HG03469 (cell line): ENCODE results near the gene TRIO.

Source experiments
- ATAC-seq: cut with Tn5 transposase; IDR thresholded peaks from one replicate; pipeline ENCODE4 v1.9.1; 2021; ENCODE audit warnings: mild to moderate bottlenecking, moderate library complexity, moderate number of reproducible peaks; ENCODE audit not compliant: unreplicated experiment

TRIO gene

DNA sequence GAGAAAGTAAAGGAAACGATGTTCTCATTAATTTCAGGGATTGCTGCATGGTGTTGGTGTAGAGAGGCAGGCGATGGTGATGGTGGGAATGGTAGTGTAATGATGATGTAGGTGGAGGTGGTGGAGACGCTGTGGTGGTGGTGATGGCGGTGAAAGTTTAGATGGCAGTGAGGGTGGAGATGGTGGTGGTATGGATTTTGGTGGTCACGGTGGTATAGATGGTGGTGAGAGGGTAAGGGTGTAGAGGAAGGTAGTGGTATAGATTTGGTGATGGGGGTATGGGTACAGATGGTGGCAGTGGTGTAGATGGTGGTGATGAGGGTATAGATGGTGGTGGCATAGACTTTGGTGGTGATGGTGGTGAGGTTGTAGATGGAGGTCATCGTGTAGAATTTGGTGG lies 259.3 kb downstream of the TRIO start:
- ATAC-seq, result no peak

DNA sequence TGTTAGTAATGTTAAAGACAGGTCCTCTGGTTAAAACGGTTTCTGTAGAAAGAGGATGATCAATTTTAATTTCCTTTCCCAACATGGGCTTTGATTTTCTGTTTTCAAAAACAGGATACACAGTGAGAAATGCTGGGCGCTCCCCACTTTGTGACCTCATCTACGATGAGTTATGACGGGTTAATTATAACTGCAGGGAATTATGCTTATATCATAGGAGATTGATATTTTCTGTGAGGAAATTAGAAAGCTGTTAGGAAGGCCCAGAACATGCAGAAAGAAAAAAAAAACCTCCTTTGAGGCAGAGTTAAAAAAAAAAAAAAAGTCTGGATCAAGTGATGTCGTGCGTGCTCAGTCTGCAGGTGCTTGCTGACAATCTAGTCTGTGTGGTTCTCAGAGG lies 261.6 kb downstream of the TRIO start:
- ATAC-seq, result no peak

DNA sequence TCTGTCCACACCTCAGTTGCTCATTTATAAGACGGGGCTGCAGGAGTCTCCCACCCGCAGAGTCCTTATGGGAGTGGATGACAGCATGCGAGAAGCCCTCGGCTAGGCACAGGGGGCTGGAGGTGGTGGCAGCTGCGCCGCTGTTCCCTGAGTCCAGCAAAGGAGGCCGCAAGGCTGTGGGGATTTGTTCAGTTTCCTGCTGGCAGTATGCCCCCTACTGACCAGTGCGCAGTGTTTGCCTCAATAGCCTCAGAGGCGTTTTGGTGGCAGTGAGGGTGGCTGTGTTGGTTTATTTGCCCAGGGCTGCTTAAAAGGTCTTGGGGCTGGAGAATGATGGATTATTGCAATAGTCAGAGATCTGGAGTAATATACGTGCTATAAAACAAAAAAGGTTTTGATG lies 262.1 kb downstream of the TRIO start:
- no peak for ATAC-seq

DNA sequence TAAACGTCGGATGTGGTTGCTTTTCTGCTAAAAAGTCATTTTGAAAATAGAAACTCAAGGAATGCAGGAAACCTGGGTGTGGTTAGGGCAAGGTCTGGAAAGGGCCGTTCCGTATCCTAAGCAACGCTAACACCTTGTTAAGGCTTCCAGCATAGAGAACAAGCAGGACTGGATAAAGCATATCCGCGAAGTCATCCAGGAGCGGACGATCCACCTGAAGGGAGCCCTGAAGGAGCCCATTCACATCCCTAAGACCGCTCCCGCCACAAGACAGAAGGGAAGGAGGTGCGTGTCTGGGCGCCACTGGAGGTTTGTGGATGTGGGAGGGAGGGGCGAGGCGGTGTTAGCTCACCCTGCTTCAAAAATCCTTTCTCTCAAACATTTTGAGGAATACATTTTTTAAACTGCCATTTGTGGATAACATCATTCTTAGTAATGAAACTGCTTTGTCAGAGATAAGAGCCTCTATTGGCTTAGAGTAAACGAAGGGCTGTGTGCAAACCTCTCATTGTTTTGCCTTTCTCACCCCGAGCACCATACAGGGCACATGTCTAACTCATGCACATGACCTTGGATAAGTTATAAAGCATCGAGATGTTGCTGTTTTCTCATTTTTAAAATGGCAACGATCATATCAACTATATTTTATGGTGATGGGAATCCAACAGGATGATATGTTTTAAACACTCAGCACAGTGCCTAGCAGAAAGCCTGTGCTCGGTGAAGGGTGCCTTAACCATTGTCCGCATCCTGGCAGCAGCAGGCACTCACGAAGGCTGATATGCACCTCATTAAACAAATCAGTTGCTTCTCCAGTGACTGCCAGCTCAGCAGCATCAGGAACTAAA lies 262.8 kb downstream of the TRIO start:
- ATAC-seq, result no peak

DNA sequence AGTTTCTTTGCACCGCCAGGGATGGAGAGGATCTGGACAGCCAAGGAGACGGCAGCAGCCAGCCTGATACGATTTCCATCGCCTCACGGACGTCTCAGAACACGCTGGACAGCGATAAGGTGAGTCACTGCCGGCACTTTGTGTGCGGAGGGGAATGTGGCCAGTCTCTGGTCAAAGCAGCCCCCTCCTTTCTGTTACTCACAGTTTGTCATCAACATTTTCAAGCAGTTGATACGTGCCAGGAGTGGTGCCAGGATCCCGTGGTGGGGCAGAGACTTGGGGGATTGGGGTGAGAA lies 263.4 kb downstream of the TRIO start:
- ATAC-seq, result no peak

DNA sequence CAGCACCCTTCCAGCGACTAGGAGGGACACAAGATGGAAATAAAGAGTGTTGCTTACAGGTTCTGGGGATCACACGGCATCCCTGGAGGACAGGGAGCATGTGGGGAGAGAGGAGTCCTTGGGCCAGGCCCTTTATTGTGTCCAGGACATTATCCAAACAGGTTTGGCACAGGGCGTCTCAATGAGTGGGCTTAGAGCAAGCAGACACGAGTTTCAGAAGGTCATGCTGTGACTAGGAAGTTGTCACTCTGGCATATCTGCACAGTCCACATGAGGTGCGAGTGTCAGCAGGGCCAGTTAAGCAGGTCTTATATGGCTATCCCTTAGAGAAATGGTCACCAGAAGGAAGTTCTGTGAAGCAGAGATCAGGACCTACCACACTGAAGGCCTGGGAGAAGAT lies 263.9 kb downstream of the TRIO start:
- ATAC-seq, result no peak

DNA sequence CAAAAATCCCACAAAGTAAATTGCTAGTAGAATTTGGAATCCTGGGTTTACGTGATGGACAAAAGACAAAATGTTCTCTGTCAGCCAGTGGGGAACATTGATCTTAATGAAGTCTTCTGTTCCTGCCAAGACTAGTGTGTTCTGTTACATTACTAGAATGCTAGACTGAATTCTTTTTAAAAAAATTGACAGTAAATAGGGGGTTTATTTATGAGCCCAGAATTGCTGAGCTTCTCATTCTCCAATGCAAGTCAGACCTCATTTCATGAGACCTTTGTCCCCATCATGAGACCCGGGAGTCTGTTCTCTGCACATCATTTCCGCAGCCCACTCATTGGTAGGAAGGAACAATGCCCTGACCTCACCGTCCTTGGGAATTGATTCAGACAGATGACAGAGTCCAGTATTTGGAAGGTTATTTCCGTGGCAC lies 264.6 kb downstream of the TRIO start:
- no peak for ATAC-seq

DNA sequence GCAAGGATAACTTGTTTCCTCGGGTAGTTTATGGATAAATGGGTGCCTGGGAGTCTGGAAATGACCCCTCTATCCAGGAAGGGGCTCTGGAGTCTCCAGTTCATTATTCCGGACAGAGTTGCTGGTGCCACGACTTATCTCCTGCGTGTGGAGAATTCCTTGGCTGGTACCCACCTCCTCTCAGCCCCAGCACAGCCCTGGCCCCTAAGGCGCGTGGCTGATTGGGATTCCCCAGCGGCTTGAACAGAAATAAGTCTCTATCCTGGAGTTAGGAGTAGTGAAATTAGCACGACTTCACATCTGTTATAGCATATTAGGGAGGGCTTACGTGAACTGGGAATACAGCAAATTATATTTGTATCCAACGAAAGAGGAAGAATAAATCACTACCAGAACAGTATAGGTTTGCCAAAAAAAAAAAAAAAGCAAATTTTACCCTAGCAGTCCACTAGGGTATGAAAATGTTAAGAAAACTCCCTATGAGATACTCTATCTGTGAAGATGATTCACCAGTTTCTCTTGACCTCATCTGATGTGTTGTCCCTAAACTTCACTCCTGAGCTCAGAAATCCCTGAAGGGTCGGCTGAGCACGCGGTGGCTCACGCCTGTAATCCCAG lies 265.9 kb downstream of the TRIO start:
- no peak for ATAC-seq

DNA sequence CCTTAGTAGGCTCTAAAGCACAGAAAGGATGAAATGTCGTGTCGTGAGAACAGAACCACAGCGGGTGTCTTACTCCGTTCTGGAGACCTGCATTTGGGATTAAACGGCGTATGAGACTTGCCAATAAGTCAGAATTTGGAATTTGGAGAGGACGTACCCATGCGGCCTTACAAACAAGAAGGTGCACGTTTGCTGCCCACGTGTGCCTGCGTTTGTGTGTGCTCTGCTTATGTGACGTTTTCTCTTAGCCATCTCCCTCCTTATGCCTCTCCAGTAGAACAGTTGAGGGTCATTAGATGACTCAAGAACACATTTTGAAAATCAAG lies 266.9 kb downstream of the TRIO start:
- ATAC-seq, result no peak

DNA sequence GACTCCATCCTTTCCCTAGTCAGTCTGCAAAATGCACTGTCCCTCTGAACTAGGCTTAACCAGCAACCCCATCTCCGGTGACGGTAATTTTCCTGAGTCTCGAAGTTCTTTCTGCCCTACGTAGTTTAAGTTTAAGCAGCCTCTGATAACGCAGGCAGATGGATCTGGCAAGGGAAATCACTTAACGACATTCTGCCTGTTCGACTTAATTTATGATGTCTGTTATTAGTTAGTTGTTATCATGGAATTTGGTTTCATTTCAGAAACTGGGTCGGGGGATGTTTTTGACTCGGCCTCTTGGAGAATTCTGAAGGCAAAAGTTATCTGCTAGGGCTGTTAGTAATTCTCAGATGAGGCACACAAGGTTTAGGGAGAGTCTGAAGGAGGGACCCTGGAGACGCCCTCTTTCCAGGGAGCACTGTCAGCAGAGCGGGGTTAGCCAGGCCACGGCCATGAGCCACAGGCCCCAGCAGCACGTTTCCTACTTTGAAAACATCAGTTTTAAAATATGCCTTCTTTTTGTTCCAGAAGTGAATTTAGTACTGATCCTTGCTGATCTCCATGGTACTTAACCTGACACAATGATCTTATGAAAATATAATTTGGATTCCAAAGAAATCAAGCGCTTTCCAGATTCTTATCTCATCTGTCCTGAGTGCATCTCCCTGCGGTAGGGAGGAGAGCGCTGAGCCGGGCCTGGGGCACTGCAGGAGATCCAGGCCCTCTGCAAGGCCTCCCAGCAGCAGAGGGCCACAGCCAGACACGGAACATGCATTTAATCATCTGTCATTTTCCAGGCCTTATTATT lies 267.5 kb downstream of the TRIO start:
- ATAC-seq, result no peak

DNA sequence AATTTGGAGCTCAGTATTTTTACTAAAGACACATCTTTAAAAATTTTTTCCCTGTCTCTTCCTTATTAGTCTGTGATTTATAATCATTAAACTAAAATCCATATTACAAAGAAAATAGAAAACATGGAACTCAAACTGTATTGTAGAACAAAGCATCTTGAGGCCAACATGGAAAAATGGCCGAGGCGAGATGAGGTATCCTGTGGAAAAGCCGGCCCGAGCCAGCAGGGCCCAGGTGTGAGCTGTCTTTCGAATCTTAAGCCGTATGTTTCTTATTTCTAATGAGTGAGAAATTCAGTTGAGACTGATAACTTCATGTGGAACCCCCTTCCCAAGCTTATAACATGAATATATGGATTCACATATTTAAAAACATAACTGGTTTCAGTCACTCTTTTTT lies 268.1 kb downstream of the TRIO start:
- no peak for ATAC-seq

DNA sequence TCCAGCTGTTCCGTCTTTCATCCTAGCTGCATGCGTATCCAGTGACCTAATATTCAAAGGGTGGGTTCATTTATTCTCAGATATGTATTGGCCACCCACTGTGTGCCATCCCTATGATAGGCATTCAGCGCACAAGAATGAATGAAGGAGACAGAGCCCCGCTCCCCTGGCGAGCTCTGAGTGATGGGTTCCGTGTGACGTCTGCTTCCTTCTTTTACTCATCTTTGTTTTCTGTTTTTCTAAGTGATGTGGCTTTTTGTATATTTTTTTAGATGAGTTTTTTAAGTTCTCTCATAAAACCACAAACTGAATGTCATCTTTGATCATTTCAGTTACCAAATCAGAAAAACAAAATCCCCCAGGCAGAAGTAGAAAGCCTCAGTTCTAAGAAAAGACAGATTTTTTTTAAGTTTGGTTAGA lies 270.2 kb downstream of the TRIO start:
- ATAC-seq, result no peak

DNA sequence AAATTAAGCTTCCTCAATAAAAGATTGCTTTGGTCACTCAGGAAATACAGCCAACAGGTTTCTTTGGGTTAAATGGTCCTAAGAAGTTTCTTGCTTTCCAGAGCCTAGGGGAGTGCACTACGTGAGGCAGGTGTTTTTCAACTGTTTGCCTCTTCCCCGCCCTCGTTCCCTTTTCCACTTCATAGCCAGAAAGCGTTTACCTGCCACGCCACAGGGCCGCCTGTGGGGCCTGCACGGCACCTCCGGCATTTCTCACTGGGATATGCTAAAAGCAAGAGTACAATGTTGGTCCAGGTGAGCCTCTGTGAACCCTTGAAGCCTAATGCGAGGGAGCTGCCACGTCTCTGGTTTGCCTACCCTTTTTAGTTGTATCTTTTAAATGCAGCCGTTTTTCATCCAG lies 270.9 kb downstream of the TRIO start:
- no peak for ATAC-seq

DNA sequence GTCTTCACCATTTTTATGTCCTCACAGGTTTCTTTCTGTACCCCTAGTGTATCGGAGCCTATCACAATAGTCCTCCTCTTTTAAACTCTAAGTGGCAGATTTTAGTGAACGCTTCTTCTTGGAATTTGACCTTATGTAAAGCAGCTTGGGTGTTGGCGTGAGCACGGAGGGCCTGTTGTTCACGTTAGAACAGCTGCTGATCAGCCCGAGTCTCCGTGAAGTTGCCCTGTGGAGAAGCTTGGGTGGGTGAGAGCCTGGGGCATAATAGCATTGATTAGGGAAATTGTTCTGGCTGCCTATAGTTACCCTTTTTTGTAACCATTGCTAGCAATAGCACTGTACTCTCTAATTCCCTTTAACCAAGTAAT lies 271.5 kb downstream of the TRIO start:
- no peak for ATAC-seq

DNA sequence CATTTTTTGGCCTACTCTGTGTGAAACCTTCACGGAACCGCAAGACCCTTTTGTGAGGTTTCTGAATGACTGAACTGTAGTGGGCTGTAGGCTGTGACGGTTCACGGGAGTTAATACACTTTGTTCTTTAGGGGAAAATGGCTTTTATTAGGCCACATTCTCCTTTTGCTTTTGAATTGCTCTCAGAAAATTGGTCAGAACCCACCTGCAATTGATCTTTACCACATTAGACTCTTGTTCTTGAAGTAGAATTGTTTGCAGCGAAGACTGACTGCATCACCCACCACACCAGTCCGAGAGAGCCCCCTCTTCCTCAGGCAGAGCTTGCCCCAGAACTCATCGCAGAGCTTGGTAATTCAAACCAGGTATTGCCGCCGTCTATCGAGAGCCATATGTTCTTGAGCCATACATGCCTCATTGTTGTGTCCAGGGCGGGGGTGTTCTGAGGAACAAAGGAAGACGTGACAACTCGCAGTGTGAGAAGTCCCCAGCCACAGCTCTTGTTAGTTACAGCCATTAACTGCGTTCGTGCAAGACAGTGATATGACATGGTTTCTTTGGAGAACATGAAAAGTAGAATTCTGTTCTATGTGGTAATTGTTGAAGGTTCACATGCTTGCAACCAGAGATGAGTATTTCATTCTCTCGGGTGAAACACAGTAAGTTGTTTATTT lies 272.0 kb downstream of the TRIO start:
- no peak for ATAC-seq

DNA sequence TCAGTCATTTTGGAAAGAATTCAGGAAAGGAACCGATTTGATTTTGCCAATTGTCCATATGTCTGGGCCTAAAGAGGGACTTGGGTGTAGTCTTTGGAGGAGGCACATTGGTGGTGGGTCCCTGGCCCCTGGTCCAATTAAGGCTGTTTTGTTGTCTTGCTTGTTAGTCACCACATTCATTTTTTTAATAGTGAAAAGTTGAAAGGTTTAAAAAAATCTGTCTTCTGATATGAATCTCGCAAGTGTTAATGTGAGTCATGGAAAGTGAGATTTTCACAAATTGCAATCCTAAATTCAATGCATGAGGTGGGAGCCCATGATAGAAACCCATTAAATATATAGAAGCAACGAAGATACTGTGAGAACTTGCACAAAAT lies 272.5 kb downstream of the TRIO start:
- no peak for ATAC-seq

DNA sequence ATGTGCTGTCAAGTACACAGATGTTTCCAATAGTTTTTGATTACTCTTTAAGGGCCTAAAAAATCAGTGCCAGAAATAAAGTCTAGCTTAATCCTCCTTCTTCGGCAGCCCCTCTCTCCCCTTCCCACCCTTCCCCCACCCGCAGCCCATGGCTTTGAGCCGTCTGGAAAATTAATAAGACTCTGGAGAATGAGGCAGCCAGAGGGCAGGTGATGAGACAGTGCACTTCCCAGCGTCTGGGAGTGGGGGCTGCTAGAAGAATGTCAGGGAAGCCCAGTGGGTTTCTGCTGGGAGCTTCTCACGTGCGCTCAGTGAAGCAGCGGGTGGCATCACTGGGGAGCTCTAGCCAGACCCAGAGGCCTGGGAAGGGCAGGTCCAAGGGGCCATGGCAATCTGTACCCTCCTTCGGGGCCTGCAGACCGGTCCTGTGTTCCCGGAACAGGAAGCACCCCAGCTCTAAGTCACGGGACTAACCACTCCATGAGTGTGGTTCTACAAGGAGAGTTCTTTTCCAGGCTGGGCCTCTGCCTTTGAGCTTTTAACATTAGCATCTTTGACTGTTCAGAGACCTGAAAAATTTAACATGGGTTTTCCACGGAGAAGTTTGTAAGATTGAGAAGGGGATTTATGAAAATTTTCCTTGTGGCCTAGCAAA lies 273.6 kb downstream of the TRIO start:
- no peak for ATAC-seq

DNA sequence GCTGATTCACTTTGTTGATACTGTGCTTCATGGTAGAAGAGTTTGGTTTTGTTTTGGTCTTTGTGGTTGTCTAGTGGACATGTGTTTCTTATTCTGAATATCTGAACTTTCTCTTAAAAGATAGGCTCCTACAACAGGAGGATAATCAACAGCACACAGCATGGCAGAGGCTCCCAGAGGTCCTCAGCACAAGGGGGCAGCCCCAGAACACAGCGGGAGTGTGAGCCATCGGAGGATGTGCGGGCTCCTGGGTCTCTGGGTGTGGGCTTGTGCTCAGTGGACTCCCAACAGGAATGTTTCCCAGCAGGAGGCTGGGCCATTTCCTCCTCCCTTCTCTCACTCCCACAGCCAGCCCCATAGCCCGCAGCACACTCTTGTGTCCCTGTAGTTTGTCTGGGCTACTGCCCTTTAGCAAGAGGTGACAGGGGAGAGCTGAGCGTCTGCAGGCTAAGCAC lies 274.2 kb downstream of the TRIO start:
- no peak for ATAC-seq

DNA sequence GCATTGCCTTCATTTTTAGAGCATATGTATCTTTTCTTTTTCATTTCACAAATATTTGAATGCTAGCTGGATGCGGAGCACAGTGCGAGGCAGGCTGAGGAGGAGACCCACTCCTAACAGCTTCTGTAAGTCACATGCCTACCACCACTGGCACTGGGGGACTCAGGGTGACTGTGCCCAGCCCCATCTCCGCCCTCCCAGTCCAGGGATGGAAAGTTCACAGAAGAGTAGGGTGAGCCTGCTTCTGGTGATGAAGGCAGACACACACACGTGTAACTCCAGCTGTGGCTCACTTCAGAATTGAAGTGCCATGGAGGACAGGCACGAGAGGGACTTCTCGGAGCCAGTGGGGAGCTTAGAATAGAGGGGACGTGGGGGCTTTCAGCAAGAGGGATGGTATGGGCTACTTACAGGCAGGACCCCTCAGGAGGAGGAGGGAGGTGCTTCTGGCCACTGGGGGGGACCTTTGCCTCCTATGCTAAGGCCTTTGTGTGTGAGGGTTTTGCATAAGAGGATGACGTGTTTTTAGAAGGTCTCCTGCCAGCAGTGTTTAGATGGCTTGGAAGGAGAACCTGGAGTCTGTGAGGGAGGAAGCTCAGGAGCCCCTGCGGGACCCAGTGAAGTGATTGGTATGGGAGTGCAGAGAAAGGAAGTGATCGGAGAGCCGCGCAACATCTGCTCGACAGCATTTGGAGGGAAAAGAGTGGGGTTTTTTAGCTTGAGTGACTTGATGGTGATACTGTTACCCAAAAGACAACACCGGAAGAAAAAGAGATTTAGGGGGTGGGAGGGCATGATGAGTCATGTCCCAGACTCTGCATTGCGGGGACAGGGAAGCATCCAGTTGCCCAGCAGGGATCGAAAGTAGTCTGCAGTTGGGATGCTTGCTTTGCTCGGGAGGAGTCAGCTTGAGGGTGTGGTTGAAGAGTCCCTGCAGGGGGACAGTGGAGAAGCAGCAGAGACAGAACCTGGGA lies 274.9 kb downstream of the TRIO start:
- no peak for ATAC-seq

DNA sequence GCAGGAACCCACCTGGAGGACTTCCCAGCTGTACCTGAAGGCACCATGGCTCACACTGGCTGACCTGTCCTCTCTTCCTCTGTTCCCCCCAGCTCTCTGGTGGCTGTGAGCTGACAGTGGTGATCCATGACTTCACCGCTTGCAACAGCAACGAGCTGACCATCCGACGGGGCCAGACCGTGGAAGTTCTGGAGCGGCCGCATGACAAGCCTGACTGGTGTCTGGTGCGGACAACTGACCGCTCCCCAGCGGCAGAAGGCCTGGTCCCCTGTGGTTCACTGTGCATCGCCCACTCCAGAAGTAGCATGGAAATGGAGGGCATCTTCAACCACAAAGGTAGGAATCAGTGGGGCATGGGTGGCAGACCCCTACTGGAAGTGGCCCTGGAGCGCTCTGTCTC lies 276.5 kb downstream of the TRIO start:
- no peak for ATAC-seq
